WTC11 (cell line): ENCODE results near the gene TMEM179.

Source experiments
- CTCF ChIP-seq: fragments of 200-600 bp; IDR thresholded peaks from 2 replicates; pipeline ENCODE4 v1.8.0; 2022; ENCODE audit warnings: antibody characterized with exemption
- TF ChIP-seq, protein P1 (sequence below): sonication (generic); formaldehyde crosslinking; IDR thresholded peaks from 2 replicates; pipeline ENCODE4 v1.8.0; 2022; ENCODE audit warnings: missing genetic modification reagents

GRCh38 chr14:104578321-104578720 lies 26.3 kb downstream of the TMEM179 start:
- no peak for TF ChIP-seq CTCF
- TF ChIP-seq, protein P1, sequence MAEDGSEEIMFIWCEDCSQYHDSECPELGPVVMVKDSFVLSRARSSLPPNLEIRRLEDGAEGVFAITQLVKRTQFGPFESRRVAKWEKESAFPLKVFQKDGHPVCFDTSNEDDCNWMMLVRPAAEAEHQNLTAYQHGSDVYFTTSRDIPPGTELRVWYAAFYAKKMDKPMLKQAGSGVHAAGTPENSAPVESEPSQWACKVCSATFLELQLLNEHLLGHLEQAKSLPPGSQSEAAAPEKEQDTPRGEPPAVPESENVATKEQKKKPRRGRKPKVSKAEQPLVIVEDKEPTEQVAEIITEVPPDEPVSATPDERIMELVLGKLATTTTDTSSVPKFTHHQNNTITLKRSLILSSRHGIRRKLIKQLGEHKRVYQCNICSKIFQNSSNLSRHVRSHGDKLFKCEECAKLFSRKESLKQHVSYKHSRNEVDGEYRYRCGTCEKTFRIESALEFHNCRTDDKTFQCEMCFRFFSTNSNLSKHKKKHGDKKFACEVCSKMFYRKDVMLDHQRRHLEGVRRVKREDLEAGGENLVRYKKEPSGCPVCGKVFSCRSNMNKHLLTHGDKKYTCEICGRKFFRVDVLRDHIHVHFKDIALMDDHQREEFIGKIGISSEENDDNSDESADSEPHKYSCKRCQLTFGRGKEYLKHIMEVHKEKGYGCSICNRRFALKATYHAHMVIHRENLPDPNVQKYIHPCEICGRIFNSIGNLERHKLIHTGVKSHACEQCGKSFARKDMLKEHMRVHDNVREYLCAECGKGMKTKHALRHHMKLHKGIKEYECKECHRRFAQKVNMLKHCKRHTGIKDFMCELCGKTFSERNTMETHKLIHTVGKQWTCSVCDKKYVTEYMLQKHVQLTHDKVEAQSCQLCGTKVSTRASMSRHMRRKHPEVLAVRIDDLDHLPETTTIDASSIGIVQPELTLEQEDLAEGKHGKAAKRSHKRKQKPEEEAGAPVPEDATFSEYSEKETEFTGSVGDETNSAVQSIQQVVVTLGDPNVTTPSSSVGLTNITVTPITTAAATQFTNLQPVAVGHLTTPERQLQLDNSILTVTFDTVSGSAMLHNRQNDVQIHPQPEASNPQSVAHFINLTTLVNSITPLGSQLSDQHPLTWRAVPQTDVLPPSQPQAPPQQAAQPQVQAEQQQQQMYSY: no peak
